Common myeloid progenitor, CD34-positive (primary cell): ENCODE results near the gene ANXA3.

Experiments used
- CTCF ChIA-PET: fragments of 350-600 bp; sonication (Branson Sonifier 250); formaldehyde crosslinking; loops from one replicate; lab custom pipeline; 2021; ENCODE audit warnings: antibody characterized with exemption; lab: Charles Lee
- POLR2A ChIA-PET: fragments of 350-600 bp; sonication (Branson Sonifier 250); formaldehyde crosslinking; loops from one replicate; lab custom pipeline; 2021; ENCODE audit warnings: antibody characterized with exemption; lab: Charles Lee
- DNase-seq, 3 donors: peaks; one replicate each; pipeline versions ENCODE4 v3.0.0 to v3.0.0-alpha.2; 2013
- H3K27ac ChIP-seq, 2 experiments: 1 replicate in 1 of 2; 2 replicates in 1 of 2; pipeline ENCODE4 v1.7.0; 2013; ENCODE audit warnings: inconsistent platforms in 2 of 2, low read length in 2 of 2, mild to moderate bottlenecking in 2 of 2, low read depth in 1 of 2, moderate library complexity in 1 of 2; ENCODE audit not compliant: severe bottlenecking in 2 of 2, insufficient read depth in 1 of 2, poor library complexity in 1 of 2
- H3K27me3 ChIP-seq, 5 experiments: replicated peaks in 2 of 5; 1 replicate in 3 of 5; 2 replicates in 2 of 5; pipeline versions ENCODE4 v1.6.1 to v1.7.0; 2013; ENCODE audit warnings: low read length in 4 of 5, mild to moderate bottlenecking in 2 of 5, moderate library complexity in 2 of 5, inconsistent platforms in 1 of 5; ENCODE audit not compliant: insufficient read depth in 5 of 5, control insufficient read depth in 4 of 5
- H3K36me3 ChIP-seq, 4 experiments: 1 replicate in 2 of 4; 2 replicates in 2 of 4; pipeline versions ENCODE4 v1.6.1 to v1.7.0; 2013; ENCODE audit warnings: low read length in 3 of 4, control low read depth in 1 of 4, mild to moderate bottlenecking in 1 of 4; ENCODE audit not compliant: control insufficient read depth in 4 of 4, insufficient read depth in 4 of 4
- H3K4me1 ChIP-seq, 4 experiments: 1 replicate in 3 of 4; 2 replicates in 1 of 4; pipeline versions ENCODE4 v1.6.1 to v1.7.1; 2013; ENCODE audit warnings: low read length in 3 of 4, mild to moderate bottlenecking in 3 of 4, control low read depth in 1 of 4, inconsistent platforms in 1 of 4, moderate library complexity in 1 of 4; ENCODE audit not compliant: control insufficient read depth in 4 of 4, insufficient read depth in 4 of 4; ENCODE audit errors: control extremely low read depth in 1 of 4
- H3K4me3 ChIP-seq, 7 experiments: 1 replicate in 4 of 7; 2 replicates in 3 of 7; pipeline versions ENCODE4 v1.5.1 to v1.7.0; 2013; ENCODE audit warnings: mild to moderate bottlenecking in 7 of 7, low read length in 6 of 7, moderate library complexity in 6 of 7, inconsistent platforms in 2 of 7, low read depth in 2 of 7, control low read depth in 1 of 7; ENCODE audit not compliant: insufficient read depth in 4 of 7, control insufficient read depth in 1 of 7; ENCODE audit errors: extremely low read depth in 1 of 7
- H3K9me3 ChIP-seq, 5 experiments: 1 replicate in 4 of 5; 2 replicates in 1 of 5; pipeline versions ENCODE4 v1.6.1 to v1.7.1; 2013; ENCODE audit warnings: low read length in 4 of 5, mild to moderate bottlenecking in 2 of 5, inconsistent platforms in 1 of 5, low read depth in 1 of 5, moderate library complexity in 1 of 5; ENCODE audit not compliant: control insufficient read depth in 4 of 5, insufficient read depth in 2 of 5; ENCODE audit errors: control extremely low read depth in 1 of 5
- WGBS: methylation state at CpG from one replicate; pipeline ENCODE4 v1.1.5; 2013; ENCODE audit not compliant: insufficient coverage; 5-methylcytosine and 5-hydroxymethylcytosine counted together

ANXA3 gene

DNA sequence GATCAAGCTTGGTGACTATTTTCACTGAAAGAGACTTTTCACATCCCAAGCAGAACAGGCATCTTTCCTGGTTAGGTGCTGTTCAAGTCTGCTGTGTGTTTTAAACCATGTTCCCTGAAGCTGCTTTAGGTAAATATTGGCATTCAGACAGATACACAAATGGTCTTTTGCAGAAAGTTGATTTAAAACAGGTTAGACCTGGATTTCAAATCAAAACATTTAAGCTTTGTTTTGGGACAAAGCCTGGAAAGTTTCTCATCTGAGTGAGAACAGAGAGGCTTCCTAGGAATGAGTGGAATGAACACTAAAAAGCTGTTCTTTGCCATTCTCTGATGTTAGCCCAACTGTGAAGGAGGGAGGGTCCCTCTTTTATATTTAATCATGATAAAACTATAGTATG lies 10.1 kb downstream of the ANXA3 start:
- POLR2A ChIA-PET = no interaction called here

DNA sequence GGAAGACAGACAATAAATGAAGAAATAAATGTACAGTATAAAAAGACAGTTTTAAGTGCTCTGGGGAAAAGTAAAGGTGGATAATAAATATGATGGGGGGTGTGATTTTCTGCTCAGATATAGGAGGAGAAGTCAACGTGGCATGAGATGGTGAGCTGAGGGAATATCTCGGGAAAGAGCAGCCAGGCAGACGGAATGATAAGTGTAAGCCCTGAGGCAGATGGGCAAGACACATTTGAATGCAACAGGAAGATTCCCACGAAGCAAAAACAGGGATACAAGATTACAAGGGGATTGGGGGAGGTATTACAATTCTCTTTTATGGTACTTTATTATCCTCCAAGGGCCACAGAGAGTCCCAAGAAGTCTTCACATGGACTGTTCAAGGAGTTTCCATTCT lies 11.1 kb downstream of the ANXA3 start:
- no peaks in the 10 kb centered on the region for H3K9me3 ChIP-seq
- H3K4me3 ChIP-seq = no peak overlapping the region
- WGBS = 97% methylated on average over 3 of the region's 4 CpGs
- H3K36me3 ChIP-seq = no peaks in the 10 kb centered on the region
- DNase-seq = no peak
- ChIA-PET CTCF (no interaction called here), POLR2A (no interaction called here)
- no peaks in the 10 kb centered on the region for H3K4me1 ChIP-seq
- H3K27ac ChIP-seq = no peak overlapping the region
- no peaks in the 10 kb centered on the region for H3K27me3 ChIP-seq

More for the DNA sequence above, 10.1 kb downstream of the ANXA3 start:
- H3K9me3 ChIP-seq = no peaks in the 10 kb centered on the region
- no peaks in the 10 kb centered on the region for H3K36me3 ChIP-seq
- no peak overlapping the region for H3K27ac ChIP-seq
- CTCF ChIA-PET = no interaction called here
- no peaks in the 10 kb centered on the region for H3K27me3 ChIP-seq
- H3K4me1 ChIP-seq = no peaks in the 10 kb centered on the region
- no peak for DNase-seq
- no peak overlapping the region for H3K4me3 ChIP-seq

DNA sequence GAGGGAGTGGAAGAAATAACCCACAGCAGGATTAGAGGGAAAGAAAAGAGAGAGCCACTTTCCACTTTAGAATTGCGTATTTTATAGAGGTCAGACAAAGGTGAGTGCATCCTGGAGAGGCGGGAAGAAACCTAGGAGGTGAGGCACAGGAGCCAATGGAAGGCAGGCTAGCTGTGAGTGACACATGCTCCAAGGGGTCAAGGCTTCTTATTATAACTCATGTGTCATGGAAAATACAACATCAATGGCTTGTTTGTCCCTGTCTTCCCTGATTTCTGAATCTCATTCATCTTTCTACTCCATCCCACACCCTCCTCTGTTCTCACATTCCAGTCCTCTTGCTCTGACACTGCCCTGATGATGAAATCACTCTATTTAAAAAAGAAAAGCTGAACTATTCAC lies 14.4 kb downstream of the ANXA3 start:
- Histone ChIP-seq H3K4me3 (no peak overlapping the region), H3K9me3 (no peaks in the 10 kb centered on the region), H3K36me3 (no peaks in the 10 kb centered on the region), H3K4me1 (no peaks in the 10 kb centered on the region), H3K27me3 (no peaks in the 10 kb centered on the region), H3K27ac (no peak overlapping the region)
- ChIA-PET CTCF (no interaction called here), POLR2A (no interaction called here)
- 100% methylated on average over 1 of the region's 2 CpGs for WGBS
- no peak for DNase-seq

DNA sequence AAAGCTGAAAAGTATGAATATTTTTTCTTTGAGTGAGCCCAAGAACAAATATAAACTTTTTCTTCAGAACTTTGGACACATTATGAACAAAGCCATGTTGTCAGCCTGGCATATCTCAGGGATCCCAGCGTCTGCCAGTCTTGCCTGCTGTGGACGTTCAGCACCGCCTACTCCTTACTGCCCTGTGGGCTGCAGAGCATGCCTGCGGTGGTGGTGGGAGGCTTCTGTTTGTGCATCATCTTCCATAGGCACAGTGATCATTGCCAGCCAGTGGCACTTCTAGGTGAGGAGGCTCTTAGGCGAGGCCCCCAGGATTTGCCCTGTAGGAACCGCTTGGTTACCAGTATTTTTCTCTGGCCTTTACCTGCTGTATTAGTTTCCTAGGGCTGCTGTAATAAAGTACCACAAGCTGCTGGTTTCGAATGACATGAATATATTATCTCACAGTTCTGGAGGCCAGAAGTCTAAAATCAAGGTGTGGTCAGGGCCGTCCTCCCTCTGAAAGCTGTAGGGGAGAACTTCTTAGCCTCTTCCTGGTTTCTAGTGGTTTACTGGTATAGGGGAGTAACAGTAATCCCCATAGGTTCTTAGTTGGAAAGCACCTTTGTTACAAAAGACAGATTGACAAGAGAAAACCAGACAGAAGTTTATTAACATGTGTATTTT lies 15.4 kb downstream of the ANXA3 start:
- no peak overlapping the region for H3K4me3 ChIP-seq
- no peaks in the 10 kb centered on the region for H3K27me3 ChIP-seq
- H3K9me3 ChIP-seq = no peaks in the 10 kb centered on the region
- no peak overlapping the region for H3K27ac ChIP-seq
- ChIA-PET POLR2A (no interaction called here), CTCF (no interaction called here)
- 98% methylated on average over 7 of the region's 8 CpGs for WGBS
- no peak for DNase-seq
- no peaks in the 10 kb centered on the region for H3K36me3 ChIP-seq
- H3K4me1 ChIP-seq = no peaks in the 10 kb centered on the region

- ChIA-PET CTCF (no interaction called here), POLR2A (no interaction called here)
- Histone ChIP-seq H3K27me3 (no peaks in the 10 kb centered on the region), H3K9me3 (no peaks in the 10 kb centered on the region), H3K4me3 (no peak overlapping the region), H3K27ac (no peak overlapping the region), H3K4me1 (no peaks in the 10 kb centered on the region), H3K36me3 (no peaks in the 10 kb centered on the region)
- no peak for DNase-seq
- WGBS = 100% methylated on average over 1 of the region's 2 CpGs
These were observed 16.0 kb downstream of the ANXA3 start for GRCh38 chr4:78567500-78568060.

DNA sequence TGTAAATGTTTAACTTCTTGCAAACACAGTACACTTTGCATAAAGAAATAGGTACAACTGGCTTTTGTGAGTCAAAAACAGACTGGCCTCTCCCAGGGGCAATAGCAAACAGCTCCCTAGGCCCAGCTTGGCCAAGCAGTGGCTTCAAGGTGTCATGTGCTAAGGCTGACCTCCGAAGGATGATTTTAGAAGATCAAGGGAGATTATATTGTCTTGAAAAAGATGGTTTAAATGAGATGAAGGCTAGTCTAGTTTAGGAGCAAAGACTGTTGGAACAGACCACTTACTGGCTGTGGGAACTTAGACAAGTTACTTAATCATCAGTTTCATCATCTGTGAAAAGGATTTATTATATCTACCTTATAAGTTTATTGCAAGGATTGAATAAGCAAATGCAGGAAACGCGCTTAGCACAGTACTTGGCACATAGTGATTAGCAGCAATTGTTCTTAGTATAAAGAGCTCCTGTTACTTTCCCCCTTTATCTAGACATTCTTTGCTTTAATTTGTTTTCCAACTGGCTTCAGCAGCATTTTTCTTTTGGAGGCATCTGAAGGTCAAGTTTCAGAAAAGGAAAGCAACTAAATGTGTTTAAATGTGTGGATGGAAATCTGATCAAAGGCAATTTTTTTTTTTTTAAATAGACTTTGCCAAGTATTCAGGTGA lies 17.2 kb downstream of the ANXA3 start:
- no peaks in the 10 kb centered on the region for H3K4me1 ChIP-seq
- CTCF ChIA-PET = no interaction called here
- H3K27ac ChIP-seq = no peak overlapping the region
- 100% methylated on average over 1 of the region's 3 CpGs for WGBS
- no peaks in the 10 kb centered on the region for H3K36me3 ChIP-seq
- H3K4me3 ChIP-seq = no peak overlapping the region
- H3K9me3 ChIP-seq = no peaks in the 10 kb centered on the region
- H3K27me3 ChIP-seq = no peaks in the 10 kb centered on the region
- POLR2A ChIA-PET = no interaction called here
- DNase-seq = no peak

DNA sequence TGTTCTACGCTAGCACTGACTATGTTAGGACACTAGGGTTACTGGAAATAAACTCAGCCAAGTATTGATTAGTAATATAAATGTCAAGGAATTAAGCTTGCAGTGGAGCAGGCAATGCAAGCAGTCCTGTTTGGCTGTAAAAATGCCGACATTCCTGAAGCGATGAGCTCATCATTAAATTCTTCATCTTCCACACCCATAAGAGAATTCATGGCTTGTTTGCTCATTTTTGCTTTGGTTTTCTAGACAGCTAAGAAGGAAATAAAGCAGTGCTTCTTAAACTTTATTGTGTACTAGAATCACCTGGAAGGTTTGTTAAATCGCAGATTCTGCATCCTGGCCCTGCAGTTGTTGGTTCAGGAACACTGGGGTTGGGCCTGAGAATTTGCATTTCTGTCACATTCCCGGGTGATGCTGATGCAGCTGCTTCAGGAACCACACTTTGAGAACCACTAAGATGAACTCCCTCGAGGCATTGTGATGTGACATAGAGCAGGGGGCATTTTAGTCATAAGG lies 17.8 kb downstream of the ANXA3 start:
- ChIA-PET CTCF (no interaction called here), POLR2A (interaction anchor here (0.6 kb wide), 1 partner anchor 114 kb away, joined by 3 read pairs; no protein-coding TSS in a partner anchor)
- no peak overlapping the region for H3K4me3 ChIP-seq
- 85% methylated on average over 3 of the region's 6 CpGs for WGBS
- H3K27me3 ChIP-seq = no peaks in the 10 kb centered on the region
- H3K4me1 ChIP-seq = no peaks in the 10 kb centered on the region
- no peak for DNase-seq
- H3K27ac ChIP-seq = no peak overlapping the region
- no peaks in the 10 kb centered on the region for H3K36me3 ChIP-seq
- no peaks in the 10 kb centered on the region for H3K9me3 ChIP-seq
